OCI-LY7 (cell line): Measurements from ENCODE around the gene ZHX3. TPM values are rescaled to one million over a fixed set of nuclear protein-coding genes. Genes with fewer than 3 reads are reported as not detected.

Source experiments
- BruUV-seq: library from RNA; stranded (reverse); fragments of 400-500 nt; replicated peaks from 2 replicates; lab custom pipeline; 2021; lab: Mats Ljungman, UMichigan
- CTCF ChIA-PET: fragments of 300-600 bp; sonication (Branson Sonifier 250); formaldehyde crosslinking; loops from one replicate; lab custom pipeline; 2022; ENCODE audit warnings: antibody characterized with exemption; ENCODE audit not compliant: unreplicated experiment; lab: Charles Lee
- POLR2A ChIA-PET: fragments of 300-600 bp; sonication (Branson Sonifier 250); formaldehyde crosslinking; loops from one replicate; lab custom pipeline; 2022; ENCODE audit warnings: antibody characterized with exemption; lab: Charles Lee
- DNase-seq: peaks from one replicate; pipeline ENCODE4 v3.0.0-alpha.2; 2015; ENCODE audit warnings: low spot score
- H2AFZ ChIP-seq: fragments of 200-600 bp; sonication (generic), shearing (Covaris generic); 2 replicates; pipeline ENCODE4 v1.6.1; 2014; ENCODE audit warnings: mild to moderate bottlenecking, antibody characterized with exemption, low read length, moderate library complexity
- H3K27ac ChIP-seq: fragments of 200-600 bp; sonication (generic); 2 replicates; pipeline ENCODE4 v1.5.1; 2014; ENCODE audit warnings: mixed run types, low read depth, mild to moderate bottlenecking, moderate library complexity, low read length, inconsistent platforms; ENCODE audit not compliant: poor library complexity, severe bottlenecking
- H3K36me3 ChIP-seq: fragments of 200-600 bp; sonication (generic); 2 replicates; pipeline ENCODE4 v1.6.1; 2014; ENCODE audit warnings: mild to moderate bottlenecking, antibody characterized with exemption, low read length, moderate library complexity, mixed read lengths; ENCODE audit not compliant: insufficient read depth
- H3K4me1 ChIP-seq: fragments of 200-600 bp; sonication (generic); 2 replicates; pipeline ENCODE4 v1.5.1; 2014; ENCODE audit warnings: mild to moderate bottlenecking, low read length; ENCODE audit not compliant: insufficient read depth, poor library complexity, severe bottlenecking
- H3K4me2 ChIP-seq: fragments of 200-600 bp; sonication (generic); 2 replicates; pipeline ENCODE4 v1.6.1; 2014; ENCODE audit warnings: mild to moderate bottlenecking, low read length
- H3K4me3 ChIP-seq: fragments of 200-600 bp; sonication (generic); 2 replicates; pipeline ENCODE4 v1.5.1; 2014; ENCODE audit warnings: mild to moderate bottlenecking, low read depth, low read length; ENCODE audit not compliant: poor library complexity, severe bottlenecking
- H3K79me2 ChIP-seq: fragments of 200-600 bp; sonication (generic); 2 replicates; pipeline ENCODE4 v1.6.1; 2016; ENCODE audit warnings: low read depth, mild to moderate bottlenecking, low read length, moderate library complexity, mixed read lengths; ENCODE audit not compliant: insufficient read depth
- H3K9me2 ChIP-seq: fragments of 200-600 bp; sonication (generic); 2 replicates; pipeline ENCODE4 v1.6.1; 2016; ENCODE audit warnings: mild to moderate bottlenecking, low read length, mixed read lengths; ENCODE audit not compliant: insufficient read depth
- H3K9me3 ChIP-seq: fragments of 200-600 bp; sonication (generic); 2 replicates; pipeline ENCODE4 v1.6.1; 2014; ENCODE audit warnings: mild to moderate bottlenecking, mixed run types, low read length, mixed read lengths
- H4K20me1 ChIP-seq: fragments of 200-600 bp; sonication (generic); 2 replicates; pipeline ENCODE4 v1.6.1; 2014; ENCODE audit warnings: mild to moderate bottlenecking, antibody characterized with exemption, low read length, moderate library complexity, mixed read lengths; ENCODE audit not compliant: insufficient read depth
- CTCF ChIP-seq: fragments of 200-600 bp; sonication (generic); conservative IDR thresholded peaks from 2 replicates; pipeline ENCODE4 v1.5.1; 2014; ENCODE audit warnings: mild to moderate bottlenecking, antibody characterized with exemption, low read length, moderate library complexity, mixed read lengths
- EZH2phosphoT487 ChIP-seq: fragments of 200-600 bp; sonication (generic); IDR thresholded peaks from 2 replicates; pipeline ENCODE4 v1.6.1; 2018; ENCODE audit warnings: low read depth, borderline replicate concordance, mild to moderate bottlenecking, mixed run types, antibody characterized with exemption, low read length, moderate library complexity, mixed read lengths
- intact Hi-C: fragments of 100-400 bp; cut with micrococcal nuclease; formaldehyde crosslinking; loops from one replicate; pipeline ENCODE4 v1.10.0; 2022; ENCODE audit not compliant: unreplicated experiment
- total RNA-seq, 2 experiments: library from RNA; depleted of rRNA in 1 of 2; stranded (reverse); fragments of >200 nt in 1 of 2; shearing (Covaris generic) in 1 of 2; gene quantifications; 2 replicates each; pipeline ENCODE4 v1.2.3, GENCODE V29; 2014 to 2022

Gene ZHX3
- total RNA-seq, 2 experiments from 2014 or later: 5.8 to 16.9 TPM

DNA sequence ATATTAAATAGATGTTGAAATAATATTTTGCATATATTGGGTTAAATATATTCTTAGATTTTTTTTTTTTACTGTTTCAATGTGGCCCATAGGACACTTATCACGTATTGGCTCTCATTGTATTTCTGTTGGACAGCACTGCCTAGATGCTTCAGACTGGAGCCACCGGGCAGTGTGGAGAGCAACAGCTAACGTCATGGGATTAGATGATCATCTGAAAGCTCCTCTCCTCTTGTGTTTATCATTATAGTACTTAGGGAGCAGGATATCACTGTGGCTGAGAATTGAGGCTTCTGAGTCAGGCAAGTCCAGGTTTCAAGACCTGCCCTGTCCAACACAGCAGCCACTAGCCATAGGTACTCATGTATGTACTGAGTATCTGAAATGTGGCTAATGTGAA lies 87.4 kb downstream of the ZHX3 start:
- intact Hi-C loops: loop anchor here (5.0 kb wide), 1 partner anchor 263 kb away; no protein-coding TSS in a partner anchor
- CTCF ChIA-PET: no interaction called here
- H3K36me3 ChIP-seq: no peaks in the 10 kb centered on the region

DNA sequence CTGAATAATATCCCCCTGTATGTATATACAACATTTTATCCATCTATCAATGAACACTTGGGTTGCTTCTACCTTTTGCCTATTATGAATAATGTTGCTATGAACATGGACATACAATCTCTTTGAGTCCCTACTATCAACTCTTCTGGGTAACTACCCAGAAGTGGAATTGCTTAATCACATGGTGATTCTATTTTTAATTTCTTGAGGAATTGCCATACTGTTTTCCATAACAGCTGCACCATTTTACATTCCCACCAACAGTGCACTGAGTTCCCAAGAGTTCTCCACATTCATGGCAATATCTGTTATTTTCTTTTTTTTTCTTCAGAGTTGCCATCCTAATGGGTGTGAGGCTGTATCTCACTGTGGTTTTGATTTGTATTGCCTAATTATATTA lies 88.3 kb downstream of the ZHX3 start:
- BruUV-seq: no TSS peak

More for the DNA sequence above, 87.4 kb downstream of the ZHX3 start:
- no peaks in the 10 kb centered on the region for H3K9me2 ChIP-seq
- POLR2A ChIA-PET: no interaction called here
- DNase-seq: no peak
- no peak overlapping the region for H3K4me2 ChIP-seq
- H2AFZ ChIP-seq: no peak overlapping the region
- no peaks in the 10 kb centered on the region for H3K79me2 ChIP-seq
- no peak overlapping the region for H3K4me3 ChIP-seq
- no peaks in the 10 kb centered on the region for H3K9me3 ChIP-seq
- BruUV-seq: no TSS peak
- TF ChIP-seq EZH2phosphoT487 (no peak), CTCF (no peak)
- no peak overlapping the region for H3K27ac ChIP-seq
- no peaks in the 10 kb centered on the region for H3K4me1 ChIP-seq
- no peaks in the 10 kb centered on the region for H4K20me1 ChIP-seq

GRCh38 chr20:41228858-41229257 lies 88.7 kb downstream of the ZHX3 start:
- TF ChIP-seq CTCF: no peak
- TF ChIP-seq EZH2phosphoT487: no peak
- CTCF ChIA-PET: no interaction called here

More for the DNA sequence above, 88.3 kb downstream of the ZHX3 start:
- Histone ChIP-seq H3K9me2 (no peaks in the 10 kb centered on the region), H3K36me3 (no peaks in the 10 kb centered on the region), H2AFZ (no peak overlapping the region), H4K20me1 (no peaks in the 10 kb centered on the region), H3K27ac (no peak overlapping the region), H3K4me1 (no peaks in the 10 kb centered on the region), H3K79me2 (no peaks in the 10 kb centered on the region), H3K9me3 (no peaks in the 10 kb centered on the region), H3K4me3 (no peak overlapping the region), H3K4me2 (no peak overlapping the region)
- POLR2A ChIA-PET: no interaction called here
- no peak for DNase-seq
- CTCF ChIA-PET: no interaction called here
- intact Hi-C loops: no loop called here
- TF ChIP-seq CTCF (no peak), EZH2phosphoT487 (no peak)

More at GRCh38 chr20:41228858-41229257, 88.7 kb downstream of the ZHX3 start:
- POLR2A ChIA-PET: no interaction called here
- Histone ChIP-seq H3K36me3 (no peaks in the 10 kb centered on the region), H3K4me3 (no peak overlapping the region), H3K79me2 (no peaks in the 10 kb centered on the region), H3K4me1 (no peaks in the 10 kb centered on the region), H2AFZ (no peak overlapping the region), H4K20me1 (no peaks in the 10 kb centered on the region), H3K9me3 (no peaks in the 10 kb centered on the region), H3K27ac (no peak overlapping the region), H3K9me2 (no peaks in the 10 kb centered on the region), H3K4me2 (no peak overlapping the region)
- intact Hi-C loops: no loop called here
- DNase-seq: no peak
- no TSS peak for BruUV-seq
